ENCODE measurements around the gene CSTF1. TPM values are rescaled to one million over a fixed set of nuclear protein-coding genes. Genes with fewer than 3 reads are reported as not detected.
"Not testable (repeated sequence)": the region's sequence is repeated elsewhere in the genome, so short reads cannot be mapped to it uniquely, and the experiment has no call there.

The CSTF1 gene
- total RNA-seq, 1 donor from 2014 or later = 63.3 TPM

DNA sequence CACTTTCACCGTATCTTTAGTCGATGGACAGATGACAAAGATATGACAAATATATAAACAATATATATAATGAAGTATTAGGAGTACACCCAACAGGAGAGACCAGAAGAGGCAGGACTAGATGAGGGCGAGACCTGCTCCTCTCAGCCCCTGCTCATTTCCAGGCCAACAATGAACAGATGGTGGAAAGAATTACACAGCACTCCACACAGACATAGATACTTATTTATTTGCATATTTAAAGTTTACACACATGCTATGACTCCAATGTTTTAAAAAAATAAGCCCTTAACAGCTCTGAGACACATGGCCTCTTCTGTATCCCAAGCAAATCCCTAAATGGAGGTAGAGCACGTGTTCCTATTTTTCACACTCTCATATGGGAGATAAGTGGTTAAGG is 23.3 kb upstream of the CSTF1 start:
- DNase-seq (ENCODE audit: low read depth) = no peak

DNA sequence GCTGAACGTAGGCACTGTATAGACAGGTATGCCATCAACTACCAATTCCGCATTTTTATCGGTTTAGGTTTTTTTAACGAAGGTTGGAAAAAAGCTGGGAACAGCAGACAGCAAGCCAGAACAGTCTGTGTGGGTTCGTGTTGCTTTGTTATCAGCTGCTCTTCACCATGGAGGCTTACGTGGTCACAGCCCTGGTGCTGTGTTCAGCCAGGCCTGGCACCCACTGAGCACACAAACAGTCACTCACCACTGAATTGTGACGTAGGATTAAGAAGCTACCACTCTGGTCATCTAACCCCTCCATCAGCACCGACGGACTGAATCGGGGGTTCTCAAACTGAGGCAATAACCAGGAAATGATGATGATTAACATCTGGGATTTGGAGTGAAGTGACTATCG is 20.5 kb upstream of the CSTF1 start:
- DNase-seq (ENCODE audit: low read depth) = no peak

- no peak for DNase-seq (ENCODE audit: low read depth)
Observed at GRCh38 chr20:56372850-56373249, 19.6 kb upstream of the CSTF1 start.

GRCh38 chr20:56373942-56374341 is 18.5 kb upstream of the CSTF1 start:
- DNase-seq (ENCODE audit: low read depth) = peak; percentile 98

GRCh38 chr20:56376331-56376730 is 16.1 kb upstream of the CSTF1 start:
- DNase-seq (ENCODE audit: low read depth) = no peak

- no peak for DNase-seq (ENCODE audit: low read depth)
Observed at GRCh38 chr20:56378386-56378785, 14.1 kb upstream of the CSTF1 start.

DNA sequence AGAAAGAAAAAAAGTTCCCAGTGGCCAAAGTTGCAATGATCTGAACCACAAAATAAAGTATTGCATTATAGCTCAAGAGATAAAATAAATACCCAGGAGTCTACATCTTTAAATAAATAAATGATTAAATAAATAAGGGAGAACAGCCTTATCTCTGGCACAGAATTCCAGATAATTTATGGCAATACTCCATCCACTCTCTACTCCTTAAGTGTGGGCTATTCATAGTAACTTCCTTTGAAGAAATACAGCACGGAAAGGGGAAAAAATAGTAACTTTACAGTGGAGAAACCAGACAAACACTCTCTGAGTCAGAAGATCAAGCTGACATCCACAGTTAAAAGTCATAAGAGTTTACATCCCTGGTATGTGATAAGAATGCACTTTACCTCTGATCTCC is 12.1 kb upstream of the CSTF1 start:
- DNase-seq (ENCODE audit: low read depth) = no peak

DNA sequence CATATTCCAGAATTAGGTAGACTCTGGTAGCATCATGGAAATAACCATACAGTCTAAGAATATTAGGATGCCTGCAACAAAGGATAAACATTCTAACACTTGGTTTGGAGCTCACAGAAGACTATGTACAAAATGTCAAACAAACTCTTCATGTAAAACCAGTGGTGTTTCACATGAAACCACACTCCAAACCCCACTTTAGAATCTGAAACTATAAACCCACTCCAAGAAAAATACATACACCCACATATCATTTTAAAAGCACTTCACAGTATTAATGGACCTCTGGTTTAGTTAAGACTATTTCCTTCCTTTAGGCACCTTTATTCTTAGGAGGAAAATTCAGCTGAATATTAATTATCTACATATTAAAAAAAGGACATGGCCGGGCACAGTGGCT is 10.9 kb upstream of the CSTF1 start:
- no peak for DNase-seq (ENCODE audit: low read depth)

GRCh38 chr20:56382696-56383095 is 9.7 kb upstream of the CSTF1 start:
- no peak for DNase-seq (ENCODE audit: low read depth)

DNA sequence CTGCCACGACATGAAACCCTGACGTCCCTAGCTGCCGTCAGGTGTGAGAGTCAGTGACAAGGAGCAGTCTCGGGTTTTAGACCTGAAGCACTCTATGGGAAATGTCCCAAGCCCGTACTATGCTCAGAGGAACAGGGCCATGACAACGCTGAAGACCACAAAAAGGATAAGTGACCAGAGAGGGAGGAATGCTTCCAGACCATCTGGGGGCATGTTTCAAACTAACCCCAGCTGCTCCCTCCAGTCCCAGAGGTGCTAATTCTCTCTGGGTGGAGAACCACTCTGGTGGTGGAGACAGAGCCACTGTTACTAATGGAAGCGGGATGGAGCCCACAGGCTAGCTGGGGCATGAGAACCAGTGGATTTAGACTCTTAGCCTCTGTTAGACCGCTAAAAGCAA is 9.1 kb upstream of the CSTF1 start:
- DNase-seq (ENCODE audit: low read depth) = no peak

- no peak for DNase-seq (ENCODE audit: low read depth)
Observed at GRCh38 chr20:56385130-56385529, 7.3 kb upstream of the CSTF1 start.

- DNase-seq (ENCODE audit: low read depth) = no peak
Observed at GRCh38 chr20:56386219-56386618, 6.2 kb upstream of the CSTF1 start.

GRCh38 chr20:56388882-56389281 is 3.6 kb upstream of the CSTF1 start:
- DNase-seq (ENCODE audit: low read depth) = no peak

DNA sequence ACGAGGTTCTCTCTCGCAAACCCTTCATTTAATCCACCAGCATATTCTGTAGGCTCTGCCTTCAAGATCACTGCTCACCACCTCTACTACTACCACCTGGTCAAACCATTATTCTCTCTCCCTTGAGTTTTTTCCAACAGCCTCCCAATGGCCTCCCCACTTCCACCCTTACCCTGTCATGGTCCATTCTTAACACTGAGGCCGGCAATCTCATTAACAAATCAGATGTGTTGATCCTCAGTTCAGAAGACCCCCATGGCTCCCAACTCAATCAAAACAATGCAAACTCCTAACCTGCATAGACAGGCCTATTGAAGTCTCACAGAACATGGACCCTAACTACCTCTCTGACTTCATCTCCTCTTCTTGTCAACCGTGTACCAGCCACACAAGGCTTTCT is 2.6 kb upstream of the CSTF1 start:
- DNase-seq (ENCODE audit: low read depth) = no peak

GRCh38 chr20:56390396-56390795 is 2.0 kb upstream of the CSTF1 start:
- not testable (repeated sequence) for DNase-seq (ENCODE audit: low read depth)

DNA sequence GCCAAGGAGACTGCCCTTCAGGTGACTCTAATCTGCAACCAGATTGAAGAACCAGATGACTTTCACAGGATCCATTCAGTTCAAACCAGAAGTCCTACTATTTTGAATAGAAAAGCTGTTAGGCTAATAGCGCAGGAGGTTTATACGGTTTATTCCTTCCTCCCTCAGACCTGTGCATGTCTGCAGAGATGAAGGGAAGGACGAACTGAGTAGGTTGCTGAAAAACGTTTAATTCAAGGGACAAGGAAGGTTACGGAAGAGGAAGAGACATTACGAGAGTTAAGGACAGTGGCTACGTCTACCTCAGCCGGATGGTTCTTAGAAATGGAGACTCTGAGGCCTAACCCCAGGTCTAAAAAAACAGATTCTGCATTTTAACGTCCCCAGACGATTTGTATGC is 1.4 kb upstream of the CSTF1 start:
- no peak for DNase-seq (ENCODE audit: low read depth)

- DNase-seq (ENCODE audit: low read depth) = no peak
Observed at GRCh38 chr20:56391596-56392131, 781 bp upstream of the CSTF1 start.

DNA sequence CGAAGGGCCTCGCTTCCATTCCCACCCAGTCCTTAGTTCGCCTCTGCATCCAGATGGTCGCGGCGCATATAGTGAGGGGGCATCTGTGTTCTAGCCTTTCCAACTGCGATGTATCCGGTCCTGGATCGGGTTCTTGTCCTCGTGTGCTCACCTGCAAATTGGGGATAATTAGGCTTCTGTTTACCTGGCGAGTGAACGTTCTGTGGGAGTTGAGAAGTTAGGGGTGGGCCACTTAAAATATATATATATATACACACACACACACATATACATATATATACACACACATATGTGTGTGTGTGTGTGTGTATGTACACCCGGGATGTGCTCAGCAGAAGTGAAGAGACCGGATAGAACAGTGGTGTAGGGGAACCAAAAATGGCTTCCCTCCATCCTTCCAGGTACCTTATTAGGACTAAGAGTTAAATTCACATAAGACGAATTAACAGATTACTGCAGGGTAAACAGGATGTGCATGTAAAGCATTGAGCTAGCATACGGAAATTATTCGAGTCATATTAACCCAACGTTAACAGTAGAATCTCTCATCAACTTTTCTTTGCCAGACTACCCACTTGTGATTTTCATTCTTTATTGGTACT is 537 bp downstream of the CSTF1 start:
- DNase-seq (ENCODE audit: low read depth) = no peak

DNA sequence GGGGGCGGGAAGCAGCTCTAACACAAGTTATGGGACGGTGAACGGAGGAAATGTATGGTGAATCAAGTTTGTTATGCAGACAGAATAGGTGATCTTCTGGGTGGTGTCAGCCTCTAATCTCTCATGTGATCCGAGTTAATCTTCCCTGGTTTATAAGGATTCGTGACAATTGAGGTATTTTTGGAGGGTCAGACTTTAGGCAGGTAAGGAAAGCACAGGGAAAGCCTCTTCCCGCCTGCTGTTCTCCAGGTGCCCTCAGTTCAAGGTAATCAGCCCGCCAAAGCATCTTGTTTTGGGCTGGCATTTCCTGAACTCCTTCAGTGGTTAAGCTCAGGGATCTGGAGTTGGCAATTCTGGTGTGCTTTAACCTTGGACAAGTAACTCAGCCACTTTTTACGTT is 1.2 kb downstream of the CSTF1 start:
- DNase-seq (ENCODE audit: low read depth) = no peak

- no peak for DNase-seq (ENCODE audit: low read depth)
Observed at GRCh38 chr20:56395166-56395565, 2.7 kb downstream of the CSTF1 start.

DNA sequence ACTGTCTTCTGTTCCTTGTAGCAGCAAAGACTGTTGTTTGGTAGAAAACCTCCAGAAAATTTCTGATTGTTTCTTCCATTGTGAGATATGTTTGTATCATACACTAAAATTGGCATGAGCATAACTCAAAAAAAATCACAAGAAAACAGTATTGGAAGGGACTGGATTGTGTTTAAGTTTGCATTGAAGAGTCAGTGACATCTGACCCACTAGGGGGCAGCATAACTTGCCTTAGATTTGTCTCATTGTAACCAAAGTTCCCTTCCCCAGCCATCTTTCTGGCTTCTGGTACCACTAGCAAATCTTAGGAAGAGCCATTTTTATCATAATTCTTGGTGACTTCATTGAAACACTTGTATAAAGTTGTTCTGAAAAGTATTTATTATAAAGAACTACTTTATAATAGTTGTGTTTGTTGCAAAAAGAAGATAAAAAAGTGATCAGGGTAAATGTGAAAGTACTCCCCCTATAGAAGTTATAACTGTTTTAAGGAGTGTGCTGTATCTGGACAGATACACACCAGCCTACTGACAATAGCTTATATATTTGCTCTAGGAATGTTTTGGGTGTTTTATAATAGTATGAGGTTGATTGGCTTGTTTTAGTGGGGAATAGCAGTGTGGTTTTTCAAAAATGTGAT is 7.7 kb downstream of the CSTF1 start:
- peak; percentile 66 for DNase-seq (ENCODE audit: low read depth)

DNA sequence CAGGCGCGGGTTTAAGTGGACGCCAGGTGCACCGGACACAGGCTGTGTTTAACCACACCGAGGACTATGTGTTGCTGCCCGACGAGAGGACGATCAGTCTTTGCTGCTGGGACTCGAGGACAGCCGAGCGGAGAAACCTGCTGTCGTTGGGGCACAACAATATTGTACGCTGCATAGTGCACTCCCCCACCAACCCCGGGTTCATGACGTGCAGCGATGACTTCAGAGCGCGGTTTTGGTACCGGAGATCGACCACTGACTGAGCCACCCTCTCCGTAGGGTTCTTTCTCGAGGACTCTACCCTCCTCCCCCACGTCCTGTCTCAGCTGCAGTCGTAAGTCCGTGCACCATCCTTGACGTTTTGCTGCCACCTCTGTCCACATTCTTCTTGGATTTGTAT is 11.0 kb downstream of the CSTF1 start:
- no peak for DNase-seq (ENCODE audit: low read depth)

DNA sequence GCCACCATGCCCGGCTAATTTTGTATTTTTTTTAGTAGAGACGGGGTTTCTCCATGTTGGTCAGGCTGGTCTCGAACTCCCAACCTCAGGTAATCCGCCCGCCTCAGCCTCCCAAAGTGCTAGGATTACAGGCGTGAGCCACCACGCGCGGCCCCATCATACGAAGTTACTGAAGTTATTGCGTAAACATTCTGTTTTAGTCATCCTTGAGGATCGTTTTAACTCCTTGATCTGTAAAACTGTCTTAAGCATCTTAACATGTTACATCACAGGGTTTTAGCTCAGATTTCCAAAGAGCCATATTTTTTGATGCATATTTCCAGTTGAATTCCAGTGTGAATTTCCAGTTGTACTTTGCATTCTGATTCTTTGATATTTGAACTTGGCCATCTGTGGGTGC is 12.9 kb downstream of the CSTF1 start:
- DNase-seq (ENCODE audit: low read depth) = not testable (repeated sequence)

DNA sequence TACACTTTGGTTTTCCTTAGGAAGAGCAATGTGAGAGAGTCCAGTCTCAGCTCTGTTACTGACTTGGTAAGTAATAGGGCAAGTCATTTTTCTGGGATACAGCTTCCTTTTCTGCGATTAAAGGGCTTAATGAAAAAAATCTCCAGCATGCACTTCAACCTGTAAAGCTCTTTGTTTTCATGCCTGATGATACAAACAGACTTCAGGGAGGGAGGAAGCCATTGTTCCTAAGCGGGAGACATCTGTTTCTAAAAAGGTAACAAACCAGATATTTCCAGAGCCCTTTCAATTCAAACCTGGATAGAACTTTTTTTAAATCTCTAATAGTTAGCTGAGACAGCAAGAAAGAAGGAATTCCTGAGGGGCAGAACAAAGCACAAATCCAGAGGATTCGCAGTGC is 14.5 kb downstream of the CSTF1 start:
- DNase-seq (ENCODE audit: low read depth) = no peak

Data from renal cortical epithelial cell (primary cell).